GM19455 (cell line): Measurements from ENCODE around the gene ADAMTS17.

Experiments
- ATAC-seq: cut with Tn5 transposase; IDR thresholded peaks from one replicate; pipeline ENCODE4 v1.9.1; 2021; ENCODE audit not compliant: unreplicated experiment

Gene ADAMTS17

GRCh38 chr15:100140527-100141308 lies 201.1 kb downstream of the ADAMTS17 start:
- ATAC-seq: no peak

- no peak for ATAC-seq
Observed at GRCh38 chr15:100134586-100134985, 207.2 kb downstream of the ADAMTS17 start.

GRCh38 chr15:100134089-100134583 lies 207.6 kb downstream of the ADAMTS17 start:
- no peak for ATAC-seq

- ATAC-seq: no peak
Observed at GRCh38 chr15:100133001-100133400, 208.8 kb downstream of the ADAMTS17 start.

GRCh38 chr15:100132309-100132708 lies 209.5 kb downstream of the ADAMTS17 start:
- no peak for ATAC-seq

DNA sequence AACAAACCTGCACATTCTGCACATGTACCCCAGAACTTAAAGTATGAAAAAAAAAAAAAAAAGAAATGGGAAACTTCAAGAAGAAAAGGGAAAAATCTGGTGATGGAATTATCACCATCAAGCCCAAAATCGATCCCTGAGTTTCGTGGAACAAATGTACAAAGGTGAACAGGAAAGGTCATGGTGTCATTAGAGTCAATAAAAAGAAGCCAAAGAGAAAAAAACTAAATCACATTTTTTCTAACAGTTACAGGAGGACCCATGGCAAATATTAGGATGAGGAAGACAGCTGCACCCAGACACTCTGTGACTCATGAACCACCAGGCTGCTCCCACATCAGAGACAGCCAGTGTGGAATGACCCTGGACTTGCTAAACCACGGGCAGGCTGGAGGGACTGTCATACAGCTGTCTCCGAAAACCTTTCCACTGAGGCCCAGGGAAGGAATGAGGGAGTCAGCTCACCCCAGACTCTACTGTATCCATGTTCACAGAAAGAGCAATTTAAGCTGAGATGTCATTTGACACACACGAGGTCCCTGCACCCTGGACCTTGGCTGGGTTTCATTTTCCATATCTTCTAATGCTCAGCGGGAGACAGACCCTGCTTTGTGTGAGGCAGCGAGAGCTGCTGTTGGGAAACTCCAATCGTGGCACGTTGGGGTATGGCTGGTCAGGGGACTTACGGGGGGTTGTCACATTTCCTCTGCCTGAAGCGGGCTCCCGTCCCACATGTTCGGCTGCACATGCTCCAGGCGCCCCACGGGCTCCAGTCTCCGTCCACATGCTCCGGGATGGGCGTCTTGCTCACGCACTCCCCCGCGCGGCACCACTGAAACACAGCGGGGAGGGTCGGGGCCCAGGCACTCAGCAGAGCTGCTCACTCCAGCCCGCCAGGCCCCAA lies 210.2 kb downstream of the ADAMTS17 start:
- ATAC-seq: no peak

DNA sequence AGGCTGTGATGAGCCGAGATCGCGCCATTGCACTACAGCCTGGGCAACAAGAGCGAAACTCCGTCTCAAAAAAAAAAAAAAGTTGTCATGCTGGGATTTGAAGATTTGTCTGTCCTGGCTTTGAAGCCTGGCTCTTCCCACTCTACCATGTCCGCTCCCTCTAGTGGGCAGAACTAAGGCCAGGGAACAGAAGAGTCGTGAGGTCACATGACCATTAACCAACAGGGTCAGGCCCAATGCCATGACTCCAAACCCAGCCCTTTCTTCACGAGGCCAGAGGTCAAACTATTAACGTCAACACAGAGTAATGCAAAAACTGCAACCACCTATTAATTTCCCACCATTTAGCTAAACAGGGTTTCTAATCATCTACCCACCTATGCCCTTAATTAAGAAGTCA lies 212.1 kb downstream of the ADAMTS17 start:
- ATAC-seq: no peak

- no peak for ATAC-seq
Observed at GRCh38 chr15:100125401-100126191, 216.2 kb downstream of the ADAMTS17 start.

- ATAC-seq: no peak
Observed at GRCh38 chr15:100124936-100125335, 216.8 kb downstream of the ADAMTS17 start.

- no peak for ATAC-seq
Observed at GRCh38 chr15:100124361-100124760, 217.4 kb downstream of the ADAMTS17 start.

GRCh38 chr15:100123611-100124010 lies 218.2 kb downstream of the ADAMTS17 start:
- ATAC-seq: no peak

DNA sequence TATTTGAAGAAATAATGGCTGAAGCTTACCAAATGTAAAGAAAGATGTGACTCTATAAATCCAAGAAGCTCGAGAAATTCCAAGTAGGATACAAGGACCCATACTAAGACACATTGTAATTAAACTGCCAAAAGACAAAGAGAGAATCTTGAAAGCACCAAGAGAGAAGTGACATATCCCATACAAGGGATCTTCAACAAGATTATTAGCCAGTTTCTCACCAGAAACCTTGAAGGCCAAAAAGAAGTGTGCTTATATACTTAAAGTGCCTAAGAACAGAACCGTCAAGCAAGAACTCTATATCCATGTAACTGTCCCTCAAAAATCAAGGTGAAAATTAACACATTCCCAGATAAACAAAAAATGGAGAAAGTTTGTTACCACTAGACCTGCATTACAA lies 220.5 kb downstream of the ADAMTS17 start:
- no peak for ATAC-seq

DNA sequence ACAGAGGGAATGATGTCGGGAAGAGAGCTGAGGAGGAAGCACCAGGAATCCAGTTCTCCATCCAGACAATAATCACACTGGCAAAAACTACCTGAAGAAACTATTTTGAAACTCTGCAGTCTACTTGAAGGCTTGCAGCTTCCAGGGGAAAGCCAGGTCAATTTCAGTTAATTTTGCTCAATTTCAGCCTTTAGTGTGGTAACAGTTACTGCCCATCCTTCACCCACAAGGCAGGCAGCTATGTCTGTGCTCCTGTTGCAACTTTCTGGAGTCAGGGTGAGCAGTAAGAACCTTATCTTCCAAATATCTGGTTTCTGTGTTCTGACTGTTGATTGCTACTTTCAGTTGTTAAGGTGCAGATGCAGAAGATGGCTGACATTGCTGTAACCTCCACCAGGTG lies 221.7 kb downstream of the ADAMTS17 start:
- ATAC-seq: no peak

DNA sequence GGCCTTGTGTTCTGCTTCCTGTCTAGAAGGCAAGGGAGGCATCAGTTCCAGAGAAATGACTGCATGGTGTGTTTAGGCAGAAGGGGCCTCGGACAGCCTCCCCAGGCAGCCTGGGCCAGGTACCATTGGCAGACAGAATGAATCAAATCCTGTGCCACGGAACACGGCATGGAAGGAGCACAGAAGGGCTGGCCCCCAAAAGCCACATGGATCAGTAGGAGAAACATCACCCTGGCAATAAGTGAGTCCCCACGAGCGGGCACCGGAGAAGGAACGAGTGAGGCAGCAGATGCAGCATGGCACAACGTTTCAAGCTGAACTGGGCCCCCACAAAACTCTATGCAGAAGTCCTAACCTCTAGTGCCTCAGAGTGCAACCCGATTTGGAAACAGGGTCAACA lies 223.2 kb downstream of the ADAMTS17 start:
- no peak for ATAC-seq

DNA sequence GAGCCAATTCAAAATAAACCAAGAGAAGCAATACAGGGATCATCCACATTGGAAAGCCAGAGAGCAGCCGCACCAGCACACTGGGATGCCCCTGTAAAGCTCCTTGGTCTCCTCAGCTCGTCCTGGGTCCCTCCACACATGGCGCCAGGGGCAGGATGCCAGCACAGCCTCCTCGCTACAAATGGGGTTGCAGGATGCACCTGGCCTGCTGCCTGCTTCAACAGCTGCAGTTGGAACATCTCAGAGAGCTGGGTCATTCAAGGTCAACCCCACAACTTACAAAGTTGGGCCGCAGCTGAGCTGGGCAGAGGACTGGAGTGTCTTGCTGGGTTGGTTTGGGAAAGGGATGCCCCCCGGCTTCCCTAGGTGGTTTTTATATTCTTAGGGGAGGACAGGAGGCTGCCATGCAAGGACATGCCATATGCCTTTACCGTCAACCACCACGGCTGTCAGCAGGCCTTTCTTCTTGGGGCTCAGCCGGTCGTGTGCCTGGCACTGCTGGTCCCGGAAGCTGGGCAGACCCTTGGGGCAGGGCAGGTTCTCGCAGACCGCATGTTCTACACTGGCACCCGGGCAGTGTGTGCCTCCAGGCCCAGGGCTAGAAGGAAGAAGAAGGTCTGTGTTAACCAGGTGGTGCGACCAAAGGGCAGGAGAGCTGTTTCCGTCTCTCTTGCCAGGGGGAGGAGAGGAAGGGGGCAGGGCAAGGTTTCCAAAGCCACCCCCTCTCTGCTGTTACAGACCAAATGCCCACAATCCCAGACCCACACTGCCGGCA lies 225.2 kb downstream of the ADAMTS17 start:
- ATAC-seq: no peak

- no peak for ATAC-seq
Observed at GRCh38 chr15:100115711-100116090, 226.1 kb downstream of the ADAMTS17 start.

DNA sequence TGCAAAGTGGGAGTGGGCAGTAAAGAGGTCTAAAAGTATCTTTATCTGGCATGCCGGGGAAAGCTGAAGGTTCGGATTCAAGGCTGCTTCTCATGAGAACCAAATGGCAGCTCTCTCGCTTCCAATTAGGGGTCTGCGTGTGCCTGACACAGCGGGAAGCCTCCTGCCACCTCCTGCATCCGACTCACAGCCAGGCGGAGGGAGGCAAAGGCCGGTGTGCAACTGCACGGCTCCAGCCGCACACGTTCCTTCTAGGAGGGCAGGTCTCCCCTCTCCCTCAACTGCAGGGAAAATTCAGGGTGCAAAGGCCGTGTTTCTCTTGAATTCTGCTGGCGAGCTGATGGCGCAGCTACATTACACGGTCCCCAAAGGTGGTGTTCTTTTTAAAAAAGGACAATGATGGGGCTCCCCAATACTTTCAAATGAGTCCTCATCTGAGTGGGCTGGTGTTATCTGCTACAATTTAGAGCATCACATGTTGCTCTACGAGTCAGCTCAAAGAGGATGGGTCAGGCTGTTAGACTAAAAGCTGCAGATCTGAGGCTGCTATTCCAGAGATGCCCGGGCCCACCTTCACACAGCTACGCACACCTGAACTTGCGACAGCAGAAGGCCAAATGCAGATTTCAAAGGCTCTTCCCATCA lies 226.6 kb downstream of the ADAMTS17 start:
- no peak for ATAC-seq

DNA sequence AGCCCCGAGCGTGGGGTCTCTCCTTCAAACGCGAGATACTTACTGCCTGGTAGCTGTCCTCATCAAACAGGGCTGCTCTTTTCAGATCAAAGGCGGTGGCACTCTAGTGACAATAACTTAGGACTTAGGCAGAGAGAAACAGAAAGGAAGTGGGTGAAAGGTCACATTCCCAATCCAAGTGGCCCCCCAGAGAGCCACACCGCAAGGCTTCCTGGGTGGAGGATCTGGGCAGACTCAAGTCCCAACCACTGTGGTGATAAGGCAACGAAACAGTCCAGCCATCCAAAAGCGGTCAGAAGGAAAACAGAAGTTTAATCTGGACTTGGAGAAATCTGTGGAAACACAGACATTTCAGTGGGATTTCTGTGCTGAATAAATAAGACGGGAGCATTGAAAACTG lies 227.2 kb downstream of the ADAMTS17 start:
- ATAC-seq: no peak

- no peak for ATAC-seq
Observed at GRCh38 chr15:100114100-100114499, 227.7 kb downstream of the ADAMTS17 start.
